ENCODE data around the gene EPC2. TPM values are rescaled to one million over a fixed set of nuclear protein-coding genes. Genes with fewer than 3 reads are reported as not detected.

Gene EPC2
- total and polyA plus RNA-seq, 10 of the 15 experiments (the other 5 are each of a cell fraction or from before 2014, with no cell fraction given), result 2.0 to 16.5 (median 10.8) TPM

- SMC1A ChIA-PET (ENCODE audit: uncharacterized antibody, unreplicated experiment), result interaction anchor here (1.8 to 1.9 kb wide), 2 partner anchors 9 to 18 kb away, joined by 4 to 5 read pairs; no protein-coding TSS in a partner anchor
- no TSS peak for BruUV-seq (replicated peaks)
- TF ChIP-seq GATAD2B (conservative IDR thresholded peaks at IDR 0.05; ENCODE audit: low read depth), result no peak
- no peak for TF ChIP-seq STAT3 (IDR thresholded peaks at IDR 0.05; ENCODE audit: low read depth, low read length)
- TF ChIP-seq SREBF1 (IDR thresholded peaks at IDR 0.05; ENCODE audit: low read length), result no peak
- TF ChIP-seq YBX1 (IDR thresholded peaks at IDR 0.05), result no peak
- no peak for TF ChIP-seq ZNF687 (IDR thresholded peaks at IDR 0.05)
- no peak for TF ChIP-seq JUND (IDR thresholded peaks at IDR 0.05; ENCODE audit: low read depth, low read length)
- no peak for TF ChIP-seq RELA (IDR thresholded peaks at IDR 0.05; ENCODE audit: borderline replicate concordance, partially characterized antibody)
- no peak for TF ChIP-seq ZNF217 (IDR thresholded peaks at IDR 0.05)
- no peak for TF ChIP-seq E2F4 (IDR thresholded peaks at IDR 0.05; ENCODE audit: low read depth, low read length)
- TF ChIP-seq MEF2A (IDR thresholded peaks at IDR 0.05; ENCODE audit: insufficient read depth, low read depth, low read length), result no peak
- no peak for TF ChIP-seq PAX5 (IDR thresholded peaks at IDR 0.05; ENCODE audit: borderline replicate concordance, low read depth, low read length)
- ATAC-seq (no peak), FAIRE-seq (no peak), DNase-seq (ENCODE audit: low read depth, low spot score) (no peak)
- peaks cover 15% of the 10 kb centered on the region for H3K4me1 ChIP-seq (ENCODE audit: control insufficient read depth, insufficient read depth, low read length)
- peaks cover 0 to 1% of the 10 kb centered on the region in 2 experiments; a peak in 2 of 4 replicates for H3K36me3 ChIP-seq (ENCODE audit: control insufficient read depth in 2 of 2, insufficient read depth in 2 of 2, low read length in 1 of 2)
- RAD21 ChIA-PET (ENCODE audit: unreplicated experiment), result no interaction called here
- in situ Hi-C loops (cut with MboI) (no loop called here), intact Hi-C loops (cut with micrococcal nuclease; ENCODE audit: unreplicated experiment) (no loop called here)
- no peak overlapping the region for H3K4me3 ChIP-seq
- CTCF ChIA-PET, result interaction anchor here (1.7 kb wide), 1 partner anchor 21 kb away, joined by 3 read pairs; no protein-coding TSS in a partner anchor
- no peaks in the 10 kb centered on the region for H4K20me1 ChIP-seq (ENCODE audit: control insufficient read depth, insufficient read depth)
- no peaks in the 10 kb centered on the region for H3K27me3 ChIP-seq (replicated peaks in 1 of 2; ENCODE audit: control insufficient read depth in 2 of 2, insufficient read depth in 2 of 2, low read length in 1 of 2)
- peaks cover 3% of the 10 kb centered on the region for H3K9me3 ChIP-seq (replicated peaks; ENCODE audit: control insufficient read depth, insufficient read depth, low read length)
- H3K27ac ChIP-seq (ENCODE audit: control insufficient read depth, insufficient read depth), result no peak overlapping the region
- H3K79me2 ChIP-seq (ENCODE audit: control insufficient read depth, insufficient read depth, low read length), result peaks cover 10% of the 10 kb centered on the region
- no peak overlapping the region for H2AFZ ChIP-seq (ENCODE audit: control insufficient read depth, low read depth, low read length)
- H3K9ac ChIP-seq (ENCODE audit: control insufficient read depth, insufficient read depth, low read length), result no peak overlapping the region
- POLR2A ChIA-PET, result no interaction called here
- no peak overlapping the region for H3K4me2 ChIP-seq (ENCODE audit: control insufficient read depth, insufficient read depth)
- WGBS (ENCODE audit: insufficient coverage, insufficient replicate concordance, low lambda C conversion rate, missing lambda C conversion rate), result 94% methylated on average over 3 of the region's 3 CpGs
These were observed 73.5 kb downstream of the EPC2 start for GRCh38 chr2:148718039-148718438.
